ENCODE measurements around the gene VCAM1. TPM values are rescaled to one million over a fixed set of nuclear protein-coding genes. Genes with fewer than 3 reads are reported as not detected.

The VCAM1 gene
- polyA plus RNA-seq, 2 donors, result 0.47 to 0.68 TPM

GRCh38 chr1:100786870-100787269, 67.3 kb downstream of the VCAM1 start:
- WGBS, 2 donors, result 88 to 90% methylated on average over 2 of the region's 2 CpGs
- no peak overlapping the region for H3K4me3 ChIP-seq (ENCODE audit: low read depth in 1 of 2, low read length in 2 of 2)
- H3K36me3 ChIP-seq (ENCODE audit: control insufficient read depth in 2 of 2, insufficient read depth in 2 of 2, low read length in 1 of 2), result no peaks in the 10 kb centered on the region
- no peak overlapping the region for H3K27ac ChIP-seq (ENCODE audit: low read depth in 2 of 2, low read length in 1 of 2)
- H3K27me3 ChIP-seq (ENCODE audit: control insufficient read depth in 1 of 2, insufficient read depth in 2 of 2, low read length in 2 of 2), result no peaks in the 10 kb centered on the region
- no peaks in the 10 kb centered on the region for H3K9me3 ChIP-seq (ENCODE audit: control insufficient read depth in 2 of 2, insufficient read depth in 1 of 2, low read depth in 1 of 2, low read length in 1 of 2)
- no peaks in the 10 kb centered on the region for H3K4me1 ChIP-seq (ENCODE audit: control insufficient read depth in 2 of 2, insufficient read depth in 2 of 2, low read length in 1 of 2)

Other genes starting within 250 kb of the VCAM1 start
- gene GPR88, start 181.6 kb upstream of the VCAM1 start, polyA plus RNA-seq, result under 1 TPM in 1 of 2 donors, not detected in 1; 0.02 TPM
- gene EXTL2, start 175.1 kb downstream of the VCAM1 start, polyA plus RNA-seq, result 1 to 10 TPM; 2.6 to 3.7 TPM
- 1 to 10 TPM; 2.2 to 2.8 TPM for gene SLC30A7, start 176.3 kb downstream of the VCAM1 start, polyA plus RNA-seq

All from esophagus (tissue), 2 donors.